Ovary (tissue), 3 donors: ENCODE data around the gene AKAP6.

Experiments used
- CTCF ChIP-seq, 3 donors: fragments of 450-650 bp in 2 of 3; fragments of 200-600 bp in 1 of 3; IDR thresholded peaks; one replicate each; pipeline versions ENCODE4 v1.5.1 to v1.8.0; 2016 to 2022; ENCODE audit warnings: antibody characterized with exemption in 3 of 3, mild to moderate bottlenecking in 1 of 3
- EP300 ChIP-seq: sonication (generic); formaldehyde crosslinking; IDR thresholded peaks from one replicate; pipeline ENCODE4 v1.6.1; 2017; ENCODE audit warnings: antibody characterized with exemption
- POLR2A ChIP-seq: fragments of 450-650 bp; IDR thresholded peaks from one replicate; pipeline ENCODE4 v1.6.1; 2017; ENCODE audit warnings: antibody characterized with exemption, mild to moderate bottlenecking, moderate library complexity
- donor health status: DM: no; HTN: no; CAD: no.

GRCh38 chr14:32472512-32473463, 143.7 kb downstream of the AKAP6 start:
- TF ChIP-seq CTCF (IDR thresholded peaks at IDR 0.05), result no peak
- no peak for TF ChIP-seq POLR2A
- no peak for TF ChIP-seq EP300
